Ramos (cell line): ENCODE results near the gene FOXP4.

Experiments
- in situ Hi-C: fragments of 300-500 bp; cut with MboI; formaldehyde crosslinking; loops from one replicate; pipeline ENCODE4 v1.14.3; 2022; ENCODE audit warnings: low sequenced_read_pairs; ENCODE audit not compliant: unreplicated experiment

FOXP4 gene

GRCh38 chr6:41596096-41596685, 50.0 kb downstream of the FOXP4 start:
- in situ Hi-C loops: loop anchor here (10.0 kb wide), 2 partner anchors 171 to 221 kb away; no protein-coding TSS in a partner anchor

- in situ Hi-C loops: loop anchor here (10.0 kb wide), 2 partner anchors 172 to 222 kb away; no protein-coding TSS in a partner anchor
Observed at GRCh38 chr6:41596807-41597206, 50.6 kb downstream of the FOXP4 start.

- in situ Hi-C loops: loop anchor here (10.0 kb wide), 2 partner anchors 173 to 223 kb away; no protein-coding TSS in a partner anchor
Observed at GRCh38 chr6:41597246-41598000, 51.2 kb downstream of the FOXP4 start.

- in situ Hi-C loops: loop anchor here (10.0 kb wide), 2 partner anchors 174 to 224 kb away; no protein-coding TSS in a partner anchor
Observed at GRCh38 chr6:41598670-41599014, 52.5 kb downstream of the FOXP4 start.

- in situ Hi-C loops: loop anchor here (10.0 kb wide), 2 partner anchors 174 to 224 kb away; no protein-coding TSS in a partner anchor
Observed at GRCh38 chr6:41599015-41599851, 53.1 kb downstream of the FOXP4 start.

GRCh38 chr6:41599852-41600445, 53.8 kb downstream of the FOXP4 start:
- in situ Hi-C loops: loop anchor here (5.0 to 10.0 kb wide), 3 partner anchors 172 to 225 kb away; no protein-coding TSS in a partner anchor

- in situ Hi-C loops: loop anchor here (5.0 kb wide), 1 partner anchor 172 kb away; no protein-coding TSS in a partner anchor
Observed at GRCh38 chr6:41600499-41601247, 54.5 kb downstream of the FOXP4 start.

- in situ Hi-C loops: loop anchor here (5.0 kb wide), 1 partner anchor 171 kb away; no protein-coding TSS in a partner anchor
Observed at GRCh38 chr6:41601248-41601549, 55.0 kb downstream of the FOXP4 start.

- in situ Hi-C loops: loop anchor here (5.0 kb wide), 1 partner anchor 170 kb away; no protein-coding TSS in a partner anchor
Observed at GRCh38 chr6:41602422-41602743, 56.2 kb downstream of the FOXP4 start.

GRCh38 chr6:41602864-41603608, 56.9 kb downstream of the FOXP4 start:
- in situ Hi-C loops: loop anchor here (5.0 kb wide), 1 partner anchor 169 kb away; no protein-coding TSS in a partner anchor

- in situ Hi-C loops: loop anchor here (5.0 kb wide), 1 partner anchor 168 kb away; no protein-coding TSS in a partner anchor
Observed at GRCh38 chr6:41604006-41604405, 57.8 kb downstream of the FOXP4 start.

GRCh38 chr6:41605649-41606048, 59.5 kb downstream of the FOXP4 start:
- in situ Hi-C loops: no loop called here

- in situ Hi-C loops: no loop called here
Observed at GRCh38 chr6:41607036-41607435, 60.9 kb downstream of the FOXP4 start.

- in situ Hi-C loops: no loop called here
Observed at GRCh38 chr6:41607736-41608135, 61.6 kb downstream of the FOXP4 start.

- in situ Hi-C loops: no loop called here
Observed at GRCh38 chr6:41608443-41609151, 62.4 kb downstream of the FOXP4 start.

- in situ Hi-C loops: no loop called here
Observed at GRCh38 chr6:41614715-41615114, 68.5 kb downstream of the FOXP4 start.

GRCh38 chr6:41615311-41615710, 69.1 kb downstream of the FOXP4 start:
- in situ Hi-C loops: no loop called here

- in situ Hi-C loops: no loop called here
Observed at GRCh38 chr6:41618598-41618997, 72.4 kb downstream of the FOXP4 start.
